ENCODE results near the gene FGF1. TPM values are rescaled to one million over a fixed set of nuclear protein-coding genes. Genes with fewer than 3 reads are reported as not detected.

The FGF1 gene
- total RNA-seq, 2 experiments from 2014 or later: not detected

- no peaks in the 10 kb centered on the region for H3K9me3 Mint-ChIP-seq
- POLR2A ChIA-PET: no interaction called here
- H3K36me3 Mint-ChIP-seq: no peaks in the 10 kb centered on the region
- no peaks in the 10 kb centered on the region for H3K27me3 Mint-ChIP-seq
- no peak overlapping the region for H3K27ac Mint-ChIP-seq
- no peaks in the 10 kb centered on the region for H3K4me1 Mint-ChIP-seq
- DNase-seq: no peak
- no peak overlapping the region for H3K4me3 Mint-ChIP-seq
- ATAC-seq (ENCODE audit: low read depth): no peak
Observed at GRCh38 chr5:142671266-142671665, 14.6 kb downstream of the FGF1 start.

DNA sequence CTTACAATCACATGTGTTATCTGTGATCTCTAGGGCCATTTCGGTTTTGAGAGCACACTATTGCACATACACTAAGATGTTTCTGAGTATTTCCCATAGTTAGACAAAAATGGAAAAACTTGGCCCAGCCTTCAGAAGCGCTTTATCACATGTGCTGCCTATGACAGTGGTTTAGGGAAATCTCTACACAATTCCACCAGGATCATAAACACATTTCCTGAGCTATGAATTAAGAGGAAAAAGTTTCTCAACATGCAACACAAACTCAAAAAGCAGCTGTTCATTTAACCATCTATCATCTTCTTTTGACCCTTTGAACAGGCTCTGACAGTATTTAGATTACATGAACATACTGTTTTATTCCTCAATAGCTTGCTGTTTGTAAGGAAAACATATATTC lies 15.1 kb downstream of the FGF1 start:
- DNase-seq (no peak), ATAC-seq (ENCODE audit: low read depth) (no peak)
- Mint-ChIP-seq H3K4me1 (no peaks in the 10 kb centered on the region), H3K4me3 (no peak overlapping the region), H3K9me3 (no peaks in the 10 kb centered on the region), H3K27me3 (no peaks in the 10 kb centered on the region), H3K27ac (no peak overlapping the region), H3K36me3 (no peaks in the 10 kb centered on the region)
- POLR2A ChIA-PET: no interaction called here

GRCh38 chr5:142669477-142669876 lies 16.4 kb downstream of the FGF1 start:
- POLR2A ChIA-PET: no interaction called here
- DNase-seq (no peak), ATAC-seq (ENCODE audit: low read depth) (no peak)
- no peaks in the 10 kb centered on the region for H3K36me3 Mint-ChIP-seq
- H3K27me3 Mint-ChIP-seq: no peaks in the 10 kb centered on the region
- no peaks in the 10 kb centered on the region for H3K4me1 Mint-ChIP-seq
- H3K9me3 Mint-ChIP-seq: no peaks in the 10 kb centered on the region
- H3K4me3 Mint-ChIP-seq: no peak overlapping the region
- H3K27ac Mint-ChIP-seq: no peak overlapping the region

GRCh38 chr5:142668336-142668735 lies 17.6 kb downstream of the FGF1 start:
- POLR2A ChIA-PET: no interaction called here
- no peaks in the 10 kb centered on the region for H3K36me3 Mint-ChIP-seq
- DNase-seq (no peak), ATAC-seq (ENCODE audit: low read depth) (no peak)
- no peaks in the 10 kb centered on the region for H3K9me3 Mint-ChIP-seq
- no peaks in the 10 kb centered on the region for H3K27me3 Mint-ChIP-seq
- no peak overlapping the region for H3K27ac Mint-ChIP-seq
- no peak overlapping the region for H3K4me3 Mint-ChIP-seq
- no peaks in the 10 kb centered on the region for H3K4me1 Mint-ChIP-seq

DNA sequence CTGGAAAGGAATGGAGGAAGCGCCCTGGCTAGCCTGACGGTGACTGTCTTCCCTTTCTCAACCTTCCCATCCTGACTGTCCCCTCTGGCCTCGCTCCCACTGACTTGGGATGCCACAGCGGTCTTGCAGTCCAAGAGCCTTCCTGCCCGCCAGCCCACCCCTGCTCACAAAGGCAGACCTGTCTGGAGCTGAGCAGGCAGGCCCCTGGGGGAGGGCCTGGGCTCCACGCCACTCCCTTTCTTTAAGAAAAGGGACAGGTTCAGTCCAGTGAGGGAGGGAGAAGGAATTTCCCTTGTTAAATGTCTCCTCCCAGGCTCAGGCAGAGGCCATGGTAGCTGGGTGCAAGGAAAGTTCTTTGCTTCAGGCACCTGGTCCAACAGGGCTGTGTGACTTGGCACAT lies 18.1 kb downstream of the FGF1 start:
- H3K36me3 Mint-ChIP-seq: no peaks in the 10 kb centered on the region
- H3K4me1 Mint-ChIP-seq: no peaks in the 10 kb centered on the region
- no peaks in the 10 kb centered on the region for H3K9me3 Mint-ChIP-seq
- ATAC-seq (ENCODE audit: low read depth): no peak
- H3K4me3 Mint-ChIP-seq: no peak overlapping the region
- POLR2A ChIA-PET: no interaction called here
- DNase-seq: no peak
- peaks cover 2% of the 10 kb centered on the region for H3K27me3 Mint-ChIP-seq
- no peak overlapping the region for H3K27ac Mint-ChIP-seq

- POLR2A ChIA-PET: no interaction called here
- no peaks in the 10 kb centered on the region for H3K9me3 Mint-ChIP-seq
- no peak overlapping the region for H3K4me3 Mint-ChIP-seq
Observed at GRCh38 chr5:142664636-142665035, 21.3 kb downstream of the FGF1 start.

GRCh38 chr5:142664067-142664466 lies 21.8 kb downstream of the FGF1 start:
- POLR2A ChIA-PET: no interaction called here
- Mint-ChIP-seq H3K27ac (no peak overlapping the region), H3K27me3 (peaks cover 9% of the 10 kb centered on the region), H3K4me1 (no peaks in the 10 kb centered on the region), H3K4me3 (no peak overlapping the region), H3K9me3 (no peaks in the 10 kb centered on the region), H3K36me3 (no peaks in the 10 kb centered on the region)
- no peak for DNase-seq
- no peak for ATAC-seq (ENCODE audit: low read depth)

More at GRCh38 chr5:142664636-142665035, 21.3 kb downstream of the FGF1 start:
- ATAC-seq (ENCODE audit: low read depth): no peak
- Mint-ChIP-seq H3K36me3 (no peaks in the 10 kb centered on the region), H3K4me1 (no peaks in the 10 kb centered on the region), H3K27me3 (peaks cover 9% of the 10 kb centered on the region), H3K27ac (no peak overlapping the region)
- DNase-seq: no peak

- no peak for DNase-seq
- Mint-ChIP-seq H3K4me3 (no peak overlapping the region), H3K27me3 (peaks cover 9% of the 10 kb centered on the region), H3K9me3 (no peaks in the 10 kb centered on the region), H3K27ac (no peak overlapping the region), H3K36me3 (no peaks in the 10 kb centered on the region), H3K4me1 (no peaks in the 10 kb centered on the region)
- POLR2A ChIA-PET: no interaction called here
- ATAC-seq (ENCODE audit: low read depth): no peak
Observed at GRCh38 chr5:142663246-142663645, 22.6 kb downstream of the FGF1 start.

- Mint-ChIP-seq H3K27me3 (peaks cover 9% of the 10 kb centered on the region), H3K4me1 (no peaks in the 10 kb centered on the region), H3K27ac (no peak overlapping the region), H3K9me3 (no peaks in the 10 kb centered on the region), H3K36me3 (no peaks in the 10 kb centered on the region), H3K4me3 (no peak overlapping the region)
- POLR2A ChIA-PET: no interaction called here
- DNase-seq: no peak
- no peak for ATAC-seq (ENCODE audit: low read depth)
Observed at GRCh38 chr5:142661957-142662356, 23.9 kb downstream of the FGF1 start.

- no peaks in the 10 kb centered on the region for H3K4me1 Mint-ChIP-seq
- no peaks in the 10 kb centered on the region for H3K36me3 Mint-ChIP-seq
- no peak overlapping the region for H3K27ac Mint-ChIP-seq
- H3K9me3 Mint-ChIP-seq: no peaks in the 10 kb centered on the region
- peaks cover 12% of the 10 kb centered on the region for H3K27me3 Mint-ChIP-seq
- DNase-seq (no peak), ATAC-seq (ENCODE audit: low read depth) (no peak)
- no peak overlapping the region for H3K4me3 Mint-ChIP-seq
- POLR2A ChIA-PET: no interaction called here
Observed at GRCh38 chr5:142661143-142661542, 24.7 kb downstream of the FGF1 start.

- H3K4me3 Mint-ChIP-seq: no peak overlapping the region
- no peaks in the 10 kb centered on the region for H3K4me1 Mint-ChIP-seq
- H3K9me3 Mint-ChIP-seq: no peaks in the 10 kb centered on the region
- no peak for ATAC-seq (ENCODE audit: low read depth)
- POLR2A ChIA-PET: no interaction called here
- no peak overlapping the region for H3K27ac Mint-ChIP-seq
- H3K36me3 Mint-ChIP-seq: no peaks in the 10 kb centered on the region
- no peak for DNase-seq
- H3K27me3 Mint-ChIP-seq: peaks cover 14% of the 10 kb centered on the region
Observed at GRCh38 chr5:142660731-142661130, 25.2 kb downstream of the FGF1 start.

DNA sequence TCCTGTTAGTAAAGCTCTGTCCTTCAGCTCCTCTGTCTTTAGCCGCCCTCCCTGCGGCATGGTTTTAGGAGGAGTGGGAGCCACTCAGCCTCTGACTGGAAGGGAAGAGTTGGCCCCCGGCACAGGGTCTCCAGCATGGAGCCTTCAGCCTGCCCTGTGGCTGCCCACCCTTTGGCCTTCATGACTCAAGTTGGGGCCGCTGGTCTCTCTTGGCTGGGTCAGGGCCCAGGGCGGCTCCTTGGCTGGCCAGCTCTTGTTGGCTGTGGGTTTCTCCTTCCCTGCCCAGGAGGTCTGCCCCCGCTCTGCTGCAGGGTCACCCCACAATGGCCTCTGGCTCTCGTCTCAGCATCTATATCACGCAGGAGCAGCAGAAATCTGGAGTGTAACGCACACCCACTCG lies 25.7 kb downstream of the FGF1 start:
- DNase-seq (no peak), ATAC-seq (ENCODE audit: low read depth) (no peak)
- Mint-ChIP-seq H3K36me3 (no peaks in the 10 kb centered on the region), H3K4me3 (no peak overlapping the region), H3K27ac (no peak overlapping the region), H3K27me3 (peaks cover 19% of the 10 kb centered on the region), H3K4me1 (no peaks in the 10 kb centered on the region), H3K9me3 (no peaks in the 10 kb centered on the region)
- POLR2A ChIA-PET: no interaction called here

GRCh38 chr5:142659405-142659804 lies 26.5 kb downstream of the FGF1 start:
- Mint-ChIP-seq H3K27me3 (peaks cover 23% of the 10 kb centered on the region), H3K27ac (no peak overlapping the region), H3K36me3 (no peaks in the 10 kb centered on the region), H3K4me1 (no peaks in the 10 kb centered on the region), H3K4me3 (no peak overlapping the region), H3K9me3 (no peaks in the 10 kb centered on the region)
- POLR2A ChIA-PET: no interaction called here
- no peak for DNase-seq
- no peak for ATAC-seq (ENCODE audit: low read depth)

GRCh38 chr5:142658278-142658677 lies 27.6 kb downstream of the FGF1 start:
- H3K4me1 Mint-ChIP-seq: no peaks in the 10 kb centered on the region
- no peak overlapping the region for H3K4me3 Mint-ChIP-seq
- peaks cover 24% of the 10 kb centered on the region for H3K27me3 Mint-ChIP-seq
- no peaks in the 10 kb centered on the region for H3K36me3 Mint-ChIP-seq
- H3K9me3 Mint-ChIP-seq: no peaks in the 10 kb centered on the region
- H3K27ac Mint-ChIP-seq: no peak overlapping the region
- DNase-seq (no peak), ATAC-seq (ENCODE audit: low read depth) (no peak)
- POLR2A ChIA-PET: no interaction called here

DNA sequence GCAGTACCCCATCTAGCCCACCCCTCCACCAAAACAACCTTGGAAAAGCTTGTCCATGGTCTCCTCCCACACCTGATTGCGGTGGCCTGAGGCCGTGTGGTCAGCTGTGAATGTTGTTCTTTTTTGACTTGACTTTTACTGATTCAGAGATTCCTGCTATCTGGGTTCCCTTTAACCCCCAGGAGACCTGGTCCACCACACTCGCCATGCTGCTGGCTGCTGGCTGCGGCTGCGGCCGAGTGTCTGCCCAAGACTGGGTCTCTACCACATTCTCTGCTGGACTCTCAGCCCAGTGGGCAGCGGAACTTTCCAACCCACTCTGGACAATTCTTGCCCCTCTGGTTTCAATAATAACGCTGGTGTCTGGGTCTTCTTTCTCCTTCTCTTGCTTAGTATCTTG lies 28.4 kb downstream of the FGF1 start:
- DNase-seq (no peak), ATAC-seq (ENCODE audit: low read depth) (no peak)
- H3K27me3 Mint-ChIP-seq: peaks cover 22% of the 10 kb centered on the region
- H3K27ac Mint-ChIP-seq: no peak overlapping the region
- H3K4me3 Mint-ChIP-seq: no peak overlapping the region
- no peaks in the 10 kb centered on the region for H3K9me3 Mint-ChIP-seq
- no peaks in the 10 kb centered on the region for H3K4me1 Mint-ChIP-seq
- POLR2A ChIA-PET: no interaction called here
- H3K36me3 Mint-ChIP-seq: no peaks in the 10 kb centered on the region
